H9 (cell line): ENCODE results near the gene XPC. TPM values are rescaled to one million over a fixed set of nuclear protein-coding genes. Genes with fewer than 3 reads are reported as not detected.

Experiments
- DNase-seq: peaks from one replicate; pipeline ENCODE4 v3.0.0-alpha.2; 2017
- H2AFZ ChIP-seq: one replicate; pipeline ENCODE4 v1.6.1; 2013; ENCODE audit warnings: mild to moderate bottlenecking, low read length, control low read depth, moderate library complexity
- H2AK5ac ChIP-seq: 2 replicates; pipeline ENCODE4 v1.6.1; 2013; ENCODE audit warnings: low read length, control low read depth, mixed read lengths; ENCODE audit not compliant: insufficient read length
- H2BK120ac ChIP-seq: one replicate; pipeline ENCODE4 v1.6.1; 2013; ENCODE audit warnings: low read depth, mild to moderate bottlenecking, low read length, control low read depth, inconsistent platforms; ENCODE audit not compliant: poor library complexity, severe bottlenecking
- H2BK12ac ChIP-seq: 2 replicates; pipeline ENCODE4 v1.6.1; 2013; ENCODE audit warnings: low read length, control low read depth, mixed read lengths, low read depth; ENCODE audit not compliant: insufficient read length
- H2BK15ac ChIP-seq: 2 replicates; pipeline ENCODE4 v1.6.1; 2013; ENCODE audit warnings: low read depth, low read length, control low read depth
- H2BK20ac ChIP-seq: one replicate; pipeline ENCODE4 v1.6.1; 2013; ENCODE audit warnings: low read depth, mild to moderate bottlenecking, low read length, control low read depth, inconsistent platforms; ENCODE audit not compliant: poor library complexity, severe bottlenecking
- H2BK5ac ChIP-seq: 2 replicates; pipeline ENCODE4 v1.6.1; 2013; ENCODE audit warnings: low read length, control low read depth, mixed read lengths; ENCODE audit not compliant: insufficient read length
- H3K14ac ChIP-seq: 2 replicates; pipeline ENCODE4 v1.6.1; 2013; ENCODE audit warnings: low read length, control low read depth; ENCODE audit not compliant: insufficient read depth
- H3K18ac ChIP-seq: 2 replicates; pipeline ENCODE4 v1.6.1; 2013; ENCODE audit warnings: low read depth, mild to moderate bottlenecking, mixed read lengths, low read length, control low read depth; ENCODE audit not compliant: insufficient read length
- H3K23ac ChIP-seq: 2 replicates; pipeline ENCODE4 v1.6.1; 2013; ENCODE audit warnings: low read length, control low read depth, mixed read lengths, low read depth; ENCODE audit not compliant: insufficient read length
- H3K23me2 ChIP-seq: 2 replicates; pipeline ENCODE4 v1.6.1; 2013; ENCODE audit warnings: low read depth, mild to moderate bottlenecking, mixed read lengths, low read length, control low read depth; ENCODE audit not compliant: insufficient read length, poor library complexity, severe bottlenecking
- H3K27ac ChIP-seq: 2 replicates; pipeline ENCODE4 v1.5.1; 2013; ENCODE audit warnings: low read length, control low read depth, mixed read lengths, low read depth; ENCODE audit not compliant: insufficient read length
- H3K27me3 ChIP-seq: 2 replicates; pipeline ENCODE4 v1.6.1; 2013; ENCODE audit warnings: low read length, control low read depth, inconsistent platforms; ENCODE audit not compliant: insufficient read depth
- H3K4ac ChIP-seq: 2 replicates; pipeline ENCODE4 v1.6.1; 2013; ENCODE audit warnings: low read depth, mild to moderate bottlenecking, control low read depth, inconsistent platforms, low read length, moderate library complexity
- H3K4me1 ChIP-seq: 2 replicates; pipeline ENCODE4 v1.6.1; 2013; ENCODE audit warnings: low read length, control low read depth, inconsistent platforms; ENCODE audit not compliant: insufficient read depth
- H3K4me2 ChIP-seq: 2 replicates; pipeline ENCODE4 v1.6.1; 2013; ENCODE audit warnings: low read length, control low read depth, mixed read lengths; ENCODE audit not compliant: insufficient read length, insufficient read depth
- H3K56ac ChIP-seq: 2 replicates; pipeline ENCODE4 v1.6.1; 2013; ENCODE audit warnings: low read depth, mild to moderate bottlenecking, mixed read lengths, low read length, control low read depth; ENCODE audit not compliant: insufficient read length
- H3K79me1 ChIP-seq: 2 replicates; pipeline ENCODE4 v1.6.1; 2013; ENCODE audit warnings: low read depth, mild to moderate bottlenecking, moderate library complexity, low read length, control low read depth, inconsistent platforms; ENCODE audit not compliant: insufficient read depth, poor library complexity, severe bottlenecking
- H3K79me2 ChIP-seq: 2 replicates; pipeline ENCODE4 v1.6.1; 2013; ENCODE audit warnings: low read length, control low read depth, inconsistent platforms; ENCODE audit not compliant: insufficient read depth
- H3K9ac ChIP-seq: 2 replicates; pipeline ENCODE4 v1.6.1; 2013; ENCODE audit warnings: low read length, control low read depth, mixed read lengths; ENCODE audit not compliant: insufficient read length; ENCODE audit errors: extremely low read depth
- H3K9me3 ChIP-seq: one replicate; pipeline ENCODE4 v1.6.1; 2013; ENCODE audit warnings: low read depth, low read length, inconsistent platforms; ENCODE audit not compliant: control insufficient read depth
- H3T11ph ChIP-seq: one replicate; pipeline ENCODE4 v1.6.1; 2013; ENCODE audit warnings: mild to moderate bottlenecking, low read length, control low read depth, inconsistent platforms
- H4K20me1 ChIP-seq: one replicate; pipeline ENCODE4 v1.6.1; 2013; ENCODE audit not compliant: control insufficient read depth, insufficient read length, insufficient read depth
- H4K5ac ChIP-seq: 2 replicates; pipeline ENCODE4 v1.6.1; 2013; ENCODE audit warnings: low read depth, mild to moderate bottlenecking, mixed read lengths, low read length, control low read depth; ENCODE audit not compliant: insufficient read length
- H4K8ac ChIP-seq: replicated peaks from 2 replicates; pipeline ENCODE4 v1.6.1; 2013; ENCODE audit warnings: low read length, control low read depth, mixed read lengths, low read depth; ENCODE audit not compliant: insufficient read length
- H4K91ac ChIP-seq: 2 replicates; pipeline ENCODE4 v1.6.1; 2013; ENCODE audit warnings: low read depth, mild to moderate bottlenecking, moderate library complexity, mixed read lengths, low read length, control low read depth; ENCODE audit not compliant: insufficient read length
- H3K27ac Mint-ChIP-seq, 3 experiments: 2 replicates in 2 of 3; 3 replicates in 1 of 3; pipeline ENCODE4 v1.8.0; 2020 to 2021; ENCODE audit warnings: mixed read lengths in 3 of 3, mild to moderate bottlenecking in 1 of 3, moderate library complexity in 1 of 3
- H3K27me3 Mint-ChIP-seq: 2 replicates; pipeline ENCODE4 v1.8.0; 2021; ENCODE audit warnings: low read depth, mild to moderate bottlenecking, moderate library complexity, mixed read lengths
- H3K36me3 Mint-ChIP-seq, 3 experiments: 2 replicates in 2 of 3; 3 replicates in 1 of 3; pipeline ENCODE4 v1.8.0; 2020 to 2021; ENCODE audit warnings: low read depth in 3 of 3, mixed read lengths in 3 of 3; ENCODE audit not compliant: insufficient read depth in 1 of 3
- H3K4me1 Mint-ChIP-seq, 2 experiments: 2 replicates each; pipeline ENCODE4 v1.8.0; 2020; ENCODE audit warnings: mixed read lengths in 2 of 2
- H3K4me3 Mint-ChIP-seq, 2 experiments: 2 replicates in 1 of 2; 3 replicates in 1 of 2; pipeline ENCODE4 v1.8.0; 2020 to 2021; ENCODE audit warnings: mild to moderate bottlenecking in 2 of 2, mixed read lengths in 2 of 2, moderate library complexity in 1 of 2
- H3K9me3 Mint-ChIP-seq, 2 experiments: 2 replicates in 1 of 2; 3 replicates in 1 of 2; pipeline ENCODE4 v1.8.0; 2020; ENCODE audit warnings: mild to moderate bottlenecking in 2 of 2, mixed read lengths in 2 of 2, moderate library complexity in 1 of 2
- CTCF ChIP-seq: fragments of 200-600 bp; sonication (generic); conservative IDR thresholded peaks from 3 replicates; pipeline ENCODE4 v1.8.0; 2021; ENCODE audit warnings: antibody characterized with exemption, mild to moderate bottlenecking
- WGBS: extraction: QIAGEN DNeasy Blood & Tissue Kit; methylation state at CpG from one replicate; pipeline ENCODE4 v1.1.7; 2013; ENCODE audit warnings: missing lambda C conversion rate, low lambda C conversion rate, mixed read lengths; ENCODE audit not compliant: insufficient read length; ENCODE audit errors: extremely low coverage; 5-methylcytosine and 5-hydroxymethylcytosine counted together
- total RNA-seq: library from RNA; stranded (reverse); gene quantifications from 2 replicates; pipeline ENCODE4 v1.2.1, GENCODE V29; 2021

Gene XPC
- total RNA-seq, 1 experiment from 2014 or later = 30.3 TPM

- no peak overlapping the region for H2BK12ac ChIP-seq
- H3K27me3 Mint-ChIP-seq = peaks cover 3% of the 10 kb centered on the region; the same call in 1 of the 2 replicates
- no peak overlapping the region for H2AFZ ChIP-seq
- peak overlapping the region; percentile 94 to 99 for H3K4me3 Mint-ChIP-seq
- H3K9me3 Mint-ChIP-seq = peaks cover 0 to 8% of the 10 kb centered on the region in 2 experiments; a peak in 4 of 5 replicates
- no peak overlapping the region for H2BK20ac ChIP-seq
- H3K27me3 ChIP-seq = no peaks in the 10 kb centered on the region
- peak overlapping the region in 2 of 3 experiments; percentile 83 to 93; a peak in 3 of 7 replicates for H3K27ac Mint-ChIP-seq
- no peak overlapping the region for H2BK15ac ChIP-seq
- peak overlapping the region; percentile 62 for H3K4me2 ChIP-seq
- no peak overlapping the region for H3K56ac ChIP-seq
- no peak overlapping the region for H3T11ph ChIP-seq
- no peak overlapping the region for H3K14ac ChIP-seq
- peaks cover 35 to 39% of the 10 kb centered on the region in 2 experiments for H3K4me1 Mint-ChIP-seq
- no peak overlapping the region for H3K4ac ChIP-seq
- H2BK5ac ChIP-seq = no peak overlapping the region
- H4K91ac ChIP-seq = no peak overlapping the region
- no peaks in the 10 kb centered on the region for H4K20me1 ChIP-seq
- no peak for DNase-seq
- H3K23ac ChIP-seq = no peak overlapping the region
- H3K4me1 ChIP-seq = no peaks in the 10 kb centered on the region
- H2AK5ac ChIP-seq = no peak overlapping the region
- H4K8ac ChIP-seq = no peak overlapping the region
- H3K36me3 Mint-ChIP-seq = peaks cover 31 to 36% (median 32%) of the 10 kb centered on the region in 3 experiments
- no peaks in the 10 kb centered on the region for H3K9me3 ChIP-seq
- no peak for TF ChIP-seq CTCF
- no peak overlapping the region for H3K27ac ChIP-seq
- H3K23me2 ChIP-seq = peaks cover 14% of the 10 kb centered on the region
- peak overlapping the region; percentile 7 for H3K9ac ChIP-seq
- WGBS = no CpG with 5 or more reads among the region's 15 CpGs
- H4K5ac ChIP-seq = no peak overlapping the region
- peaks cover 9% of the 10 kb centered on the region for H3K79me1 ChIP-seq
- H3K18ac ChIP-seq = no peak overlapping the region
- H3K79me2 ChIP-seq = peaks cover 3% of the 10 kb centered on the region; the same call in 1 of the 2 replicates
- H2BK120ac ChIP-seq = no peak overlapping the region
Observed at GRCh38 chr3:14123308-14124222, 54.8 kb downstream of the XPC start.
